RWPE1 (cell line): Measurements from ENCODE around the gene LRRC8C.

Experiments
- CTCF ChIA-PET: fragments of 350-600 bp; sonication (Branson Sonifier 250); formaldehyde crosslinking; extraction: SDS; loops from one replicate; lab custom pipeline; 2021; lab: Yijun Ruan, JAX
- POLR2A ChIA-PET: fragments of 400-600 bp; formaldehyde crosslinking; extraction: SDS; loops from one replicate; lab custom pipeline; 2020; ENCODE audit warnings: antibody characterized with exemption; ENCODE audit not compliant: low non-redundant PET; lab: Yijun Ruan, JAX
- DNase-seq: peaks from one replicate; pipeline ENCODE4 v3.0.0; 2012; ENCODE audit warnings: low spot score
- H3K27ac ChIP-seq: fragments of 450-650 bp; 2 replicates; pipeline ENCODE4 v1.5.1; 2017
- TF ChIP-seq, protein P1 (sequence below): fragments of 450-650 bp; conservative IDR thresholded peaks from 2 replicates; pipeline ENCODE4 v1.5.1; 2017; ENCODE audit warnings: low read depth, mild to moderate bottlenecking

The LRRC8C gene

GRCh38 chr1:89652373-89652772, 19.5 kb downstream of the LRRC8C start:
- no peak for DNase-seq
- TF ChIP-seq, protein P1, sequence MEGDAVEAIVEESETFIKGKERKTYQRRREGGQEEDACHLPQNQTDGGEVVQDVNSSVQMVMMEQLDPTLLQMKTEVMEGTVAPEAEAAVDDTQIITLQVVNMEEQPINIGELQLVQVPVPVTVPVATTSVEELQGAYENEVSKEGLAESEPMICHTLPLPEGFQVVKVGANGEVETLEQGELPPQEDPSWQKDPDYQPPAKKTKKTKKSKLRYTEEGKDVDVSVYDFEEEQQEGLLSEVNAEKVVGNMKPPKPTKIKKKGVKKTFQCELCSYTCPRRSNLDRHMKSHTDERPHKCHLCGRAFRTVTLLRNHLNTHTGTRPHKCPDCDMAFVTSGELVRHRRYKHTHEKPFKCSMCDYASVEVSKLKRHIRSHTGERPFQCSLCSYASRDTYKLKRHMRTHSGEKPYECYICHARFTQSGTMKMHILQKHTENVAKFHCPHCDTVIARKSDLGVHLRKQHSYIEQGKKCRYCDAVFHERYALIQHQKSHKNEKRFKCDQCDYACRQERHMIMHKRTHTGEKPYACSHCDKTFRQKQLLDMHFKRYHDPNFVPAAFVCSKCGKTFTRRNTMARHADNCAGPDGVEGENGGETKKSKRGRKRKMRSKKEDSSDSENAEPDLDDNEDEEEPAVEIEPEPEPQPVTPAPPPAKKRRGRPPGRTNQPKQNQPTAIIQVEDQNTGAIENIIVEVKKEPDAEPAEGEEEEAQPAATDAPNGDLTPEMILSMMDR: no peak
- CTCF ChIA-PET: no interaction called here
- H3K27ac ChIP-seq: no peak overlapping the region
- POLR2A ChIA-PET: no interaction called here

- ChIA-PET CTCF (interaction anchor here (1.0 kb wide), 1 partner anchor 12 kb away, joined by 3 read pairs; no protein-coding TSS in a partner anchor), POLR2A (no interaction called here)
- DNase-seq: no peak
- TF ChIP-seq, protein P1: no peak
- no peak overlapping the region for H3K27ac ChIP-seq
These were observed 25.0 kb downstream of the LRRC8C start for GRCh38 chr1:89657886-89658285.

- DNase-seq: no peak
- CTCF ChIA-PET: no interaction called here
- POLR2A ChIA-PET: no interaction called here
- no peak overlapping the region for H3K27ac ChIP-seq
- TF ChIP-seq, protein P1: no peak
These were observed 26.6 kb downstream of the LRRC8C start for GRCh38 chr1:89659322-89660081.

DNA sequence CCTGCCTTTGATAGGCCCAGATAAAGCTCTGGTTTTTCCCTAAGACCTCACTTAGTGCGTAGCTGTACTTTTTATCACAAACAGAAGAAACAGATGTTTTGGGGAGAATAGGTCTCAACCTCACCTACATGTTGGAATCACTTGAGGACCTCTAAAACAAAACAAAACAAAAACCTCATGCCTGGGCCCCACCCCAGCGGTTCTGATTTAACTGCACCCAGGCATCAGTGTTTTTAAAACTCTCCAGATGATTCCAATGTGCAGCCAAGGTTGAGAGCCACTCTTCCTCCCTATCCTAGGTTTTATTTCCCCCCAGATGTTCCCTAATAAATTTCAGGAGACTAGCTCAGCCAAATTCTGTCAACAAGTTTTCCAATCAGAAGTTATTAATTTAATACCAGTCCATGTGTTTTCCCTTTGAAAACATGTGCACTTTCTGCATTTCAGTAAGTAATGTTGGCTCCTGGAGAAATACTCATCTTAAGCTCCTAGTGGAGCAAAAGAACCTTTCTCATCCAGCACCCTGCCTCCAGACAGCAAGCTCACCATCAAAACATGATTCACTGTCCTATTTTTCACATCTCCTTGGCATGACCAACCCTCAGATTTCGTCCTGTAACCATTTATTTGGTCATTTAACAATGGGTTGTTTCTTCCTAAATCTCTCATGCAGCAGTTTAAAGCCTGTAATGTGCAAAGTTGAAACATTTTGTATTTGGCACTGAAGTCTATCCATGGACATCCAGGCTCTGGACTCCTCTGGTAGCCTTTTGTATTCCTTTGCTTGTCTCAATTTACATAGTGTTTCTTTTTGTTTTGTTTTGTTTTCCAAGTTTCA, 27.5 kb downstream of the LRRC8C start:
- POLR2A ChIA-PET: no interaction called here
- CTCF ChIA-PET: no interaction called here
- no peak overlapping the region for H3K27ac ChIP-seq
- DNase-seq: no peak
- TF ChIP-seq, protein P1: no peak

DNA sequence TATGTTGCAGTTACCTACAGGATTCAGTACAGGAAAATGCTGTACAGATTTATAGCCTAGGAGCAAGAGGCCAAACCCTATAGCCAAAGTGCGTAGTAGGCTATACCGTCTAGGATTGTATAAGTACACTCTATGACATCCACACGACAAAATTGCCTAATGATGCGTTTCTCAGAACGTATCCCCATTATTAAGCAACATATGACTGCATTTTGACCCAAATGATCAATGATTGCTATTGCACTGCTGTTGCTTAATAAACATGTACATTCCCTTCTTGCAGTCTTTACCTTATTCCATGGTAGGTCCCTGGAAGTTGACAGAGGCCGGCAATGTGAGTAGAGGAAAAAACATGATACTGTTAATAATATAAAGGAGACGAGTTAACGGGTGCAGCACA, 33.0 kb downstream of the LRRC8C start:
- TF ChIP-seq, protein P1: no peak
- ChIA-PET POLR2A (no interaction called here), CTCF (no interaction called here)
- DNase-seq: no peak
- no peak overlapping the region for H3K27ac ChIP-seq

DNA sequence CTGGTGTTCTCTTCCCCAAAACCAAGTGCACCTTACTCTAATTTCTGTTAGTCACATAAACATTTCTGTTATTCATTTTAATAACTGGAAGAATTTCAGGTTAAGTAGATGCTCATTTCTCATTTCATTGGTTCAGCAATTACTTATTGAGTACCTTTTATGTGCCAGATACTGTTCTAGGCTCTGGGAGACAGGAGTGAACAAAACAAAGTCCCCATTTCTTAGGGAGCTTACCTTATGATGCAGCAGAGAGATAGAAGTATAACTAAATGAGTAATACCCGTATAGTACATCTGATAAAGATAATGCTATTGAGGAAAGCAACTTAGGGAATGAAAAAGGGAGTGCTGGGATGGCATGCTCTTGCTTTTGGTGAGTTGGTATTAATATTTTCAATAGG, 33.7 kb downstream of the LRRC8C start:
- CTCF ChIA-PET: no interaction called here
- TF ChIP-seq, protein P1: no peak
- DNase-seq: no peak
- no peak overlapping the region for H3K27ac ChIP-seq
- POLR2A ChIA-PET: no interaction called here
